WTC11 (cell line): Measurements from ENCODE around the gene PSMD14. TPM values are rescaled to one million over a fixed set of nuclear protein-coding genes. Genes with fewer than 3 reads are reported as not detected.
A peak's percentile ranks its signal among the peaks of the same experiment; 100 is the strongest.

ENCODE experiments used
- ATAC-seq: fragments of 200-7000 bp; cut with Tn5 transposase; 2 replicates; pipeline ENCODE4 v1.10.0; 2021; ENCODE audit warnings: mild to moderate bottlenecking, moderate library complexity
- CTCF ChIA-PET: fragments of 300-600 bp; sonication (Branson Sonifier 250); formaldehyde crosslinking; loops from one replicate; lab custom pipeline; 2021; ENCODE audit warnings: antibody characterized with exemption; lab: Charles Lee
- POLR2A ChIA-PET: fragments of 350-600 bp; sonication (Branson Sonifier 250); formaldehyde crosslinking; loops from one replicate; lab custom pipeline; 2021; ENCODE audit warnings: antibody characterized with exemption; lab: Charles Lee
- DNase-seq: peaks from one replicate; pipeline ENCODE4 v3.0.0; 2021; ENCODE audit warnings: low spot score
- H3K27ac Mint-ChIP-seq: 2 replicates; pipeline ENCODE4 v1.8.0; 2021; ENCODE audit warnings: mixed read lengths
- H3K27me3 Mint-ChIP-seq: 2 replicates; pipeline ENCODE4 v1.8.0; 2021; ENCODE audit warnings: low read depth, mild to moderate bottlenecking, moderate library complexity, mixed read lengths
- H3K36me3 Mint-ChIP-seq: 2 replicates; pipeline ENCODE4 v1.8.0; 2021; ENCODE audit warnings: mixed read lengths
- H3K4me1 Mint-ChIP-seq: 2 replicates; pipeline ENCODE4 v1.8.0; 2022; ENCODE audit warnings: mixed read lengths
- H3K4me3 Mint-ChIP-seq: 2 replicates; pipeline ENCODE4 v1.8.0; 2021; ENCODE audit warnings: mild to moderate bottlenecking, moderate library complexity, mixed read lengths
- H3K9me3 Mint-ChIP-seq: 2 replicates; pipeline ENCODE4 v1.8.0; 2021; ENCODE audit warnings: mixed read lengths
- ATF2 ChIP-seq: sonication (generic); formaldehyde crosslinking; IDR thresholded peaks from 2 replicates; pipeline ENCODE4 v1.8.1; 2022; ENCODE audit warnings: low read depth, missing genetic modification reagents, borderline replicate concordance
- CBFB ChIP-seq: sonication (generic); formaldehyde crosslinking; IDR thresholded peaks from 2 replicates; pipeline ENCODE4 v1.8.1; 2022; ENCODE audit warnings: mild to moderate bottlenecking, low read depth, missing genetic modification reagents
- ESRRA ChIP-seq: sonication (generic); formaldehyde crosslinking; IDR thresholded peaks from 2 replicates; pipeline ENCODE4 v1.8.1; 2022; ENCODE audit warnings: mild to moderate bottlenecking, missing genetic modification reagents, borderline replicate concordance
- FOXK1 ChIP-seq: sonication (generic); formaldehyde crosslinking; IDR thresholded peaks from 2 replicates; pipeline ENCODE4 v1.8.0; 2022; ENCODE audit warnings: mild to moderate bottlenecking, moderate library complexity, missing genetic modification reagents
- KAT7 ChIP-seq: sonication (generic); formaldehyde crosslinking; IDR thresholded peaks from 2 replicates; pipeline ENCODE4 v1.8.1; 2023; ENCODE audit warnings: missing genetic modification reagents, mild to moderate bottlenecking, borderline replicate concordance
- MXD4 ChIP-seq: fragments of 250-450 bp; sonication (Bioruptor Pico); IDR thresholded peaks from 2 replicates; pipeline ENCODE4 v1.8.0; 2021; ENCODE audit warnings: mild to moderate bottlenecking, moderate library complexity, borderline replicate concordance
- MYBL2 ChIP-seq: sonication (generic); formaldehyde crosslinking; IDR thresholded peaks from 2 replicates; pipeline ENCODE4 v1.8.1; 2023; ENCODE audit warnings: mild to moderate bottlenecking, moderate library complexity, missing genetic modification reagents
- NFYB ChIP-seq: sonication (generic); formaldehyde crosslinking; conservative IDR thresholded peaks from 2 replicates; pipeline ENCODE4 v1.8.0; 2022; ENCODE audit warnings: low read depth, missing genetic modification reagents
- NR2C2 ChIP-seq: sonication (generic); formaldehyde crosslinking; IDR thresholded peaks from 2 replicates; pipeline ENCODE4 v1.8.0; 2022; ENCODE audit warnings: mild to moderate bottlenecking, missing genetic modification reagents
- RELA ChIP-seq: sonication (generic); formaldehyde crosslinking; IDR thresholded peaks from 2 replicates; pipeline ENCODE4 v1.8.1; 2022; ENCODE audit warnings: missing genetic modification reagents, mild to moderate bottlenecking, borderline replicate concordance
- RORB ChIP-seq: fragments of 250-450 bp; sonication (Bioruptor Pico); IDR thresholded peaks from 2 replicates; pipeline ENCODE4 v1.9.0; 2021; ENCODE audit warnings: mild to moderate bottlenecking
- SP1 ChIP-seq: sonication (generic); formaldehyde crosslinking; conservative IDR thresholded peaks from 2 replicates; pipeline ENCODE4 v1.8.1; 2022; ENCODE audit warnings: missing genetic modification reagents
- TP53 ChIP-seq: sonication (generic); formaldehyde crosslinking; IDR thresholded peaks from 2 replicates; pipeline ENCODE4 v1.8.1; 2023; ENCODE audit warnings: mild to moderate bottlenecking, missing genetic modification reagents
- ZBTB21 ChIP-seq: sonication (generic); formaldehyde crosslinking; IDR thresholded peaks from 2 replicates; pipeline ENCODE4 v1.8.1; 2023; ENCODE audit warnings: mild to moderate bottlenecking, missing genetic modification reagents, borderline replicate concordance
- ZNF219 ChIP-seq: sonication (generic); formaldehyde crosslinking; IDR thresholded peaks from 2 replicates; pipeline ENCODE4 v1.8.0; 2023; ENCODE audit warnings: missing genetic modification reagents, mild to moderate bottlenecking, borderline replicate concordance
- ZNF396 ChIP-seq: fragments of 250-450 bp; sonication (Bioruptor Pico); IDR thresholded peaks from 2 replicates; pipeline ENCODE4 v1.8.0; 2021; ENCODE audit warnings: mild to moderate bottlenecking, moderate library complexity, borderline replicate concordance
- ZNF423 ChIP-seq: fragments of 250-450 bp; sonication (Bioruptor Pico); IDR thresholded peaks from 2 replicates; pipeline ENCODE4 v2.1.2; 2022; ENCODE audit warnings: mild to moderate bottlenecking, moderate library complexity
- ZNF512 ChIP-seq: sonication (generic); formaldehyde crosslinking; IDR thresholded peaks from 2 replicates; pipeline ENCODE4 v1.8.1; 2022; ENCODE audit warnings: missing genetic modification reagents, borderline replicate concordance
- total RNA-seq: library from RNA; stranded (reverse); gene quantifications from 3 replicates; pipeline ENCODE4 v1.2.3, GENCODE V29; 2021

PSMD14 gene
- total RNA-seq, 1 experiment from 2014 or later = 80.5 TPM

- Mint-ChIP-seq H3K27ac (no peak overlapping the region), H3K4me1 (peaks cover 52% of the 10 kb centered on the region), H3K9me3 (no peaks in the 10 kb centered on the region), H3K36me3 (no peaks in the 10 kb centered on the region; the same call in 1 of the 2 replicates), H3K27me3 (peaks cover 99% of the 10 kb centered on the region), H3K4me3 (peak overlapping the region; percentile 63)
- POLR2A ChIA-PET = no interaction called here
- TF ChIP-seq ZNF396 (CRISPR knock-in tag) (no peak), TP53 (no peak), ZBTB21 (CRISPR knock-in tag) (no peak), NFYB (CRISPR knock-in tag) (no peak), ZNF219 (CRISPR knock-in tag) (no peak), RORB (CRISPR knock-in tag) (no peak)
- DNase-seq = no peak
- peak; percentile 2; the same call in 1 of the 2 replicates for ATAC-seq
- CTCF ChIA-PET = no interaction called here
Observed at GRCh38 chr2:161422816-161423403, 114.7 kb downstream of the PSMD14 start.

- ATAC-seq = peak; percentile 53
- no peak overlapping the region for H3K27ac Mint-ChIP-seq
- peaks cover 45% of the 10 kb centered on the region for H3K4me1 Mint-ChIP-seq
- TF ChIP-seq RORB (CRISPR knock-in tag) = no peak
- no peak for TF ChIP-seq ESRRA (CRISPR knock-in tag)
- TF ChIP-seq RELA (CRISPR knock-in tag) = peak; percentile 60; the same call in 1 of the 2 replicates
- no peak; the same call in 1 of the 2 replicates for TF ChIP-seq ZNF512 (CRISPR knock-in tag)
- no peak for TF ChIP-seq NR2C2 (CRISPR knock-in tag)
- no peak for TF ChIP-seq ZNF423 (CRISPR knock-in tag)
- no peak for TF ChIP-seq ATF2 (CRISPR knock-in tag)
- TF ChIP-seq ZBTB21 (CRISPR knock-in tag) = no peak
- no peak for TF ChIP-seq MXD4 (CRISPR knock-in tag)
- peak; percentile 65; the same call in 1 of the 2 replicates for TF ChIP-seq KAT7 (CRISPR knock-in tag)
- no peak for TF ChIP-seq ZNF219 (CRISPR knock-in tag)
- 0 out of 2 replicates have a peak, but pooled peaks have one; percentile 22 for TF ChIP-seq TP53
- TF ChIP-seq FOXK1 (CRISPR knock-in tag) = peak; percentile 19; the same call in 1 of the 2 replicates
- TF ChIP-seq MYBL2 (CRISPR knock-in tag) = no peak
- no peak for TF ChIP-seq ZNF396 (CRISPR knock-in tag)
- 0 out of 2 replicates have a peak, but pooled peaks have one; percentile 18 for TF ChIP-seq SP1 (CRISPR knock-in tag)
- TF ChIP-seq CBFB (CRISPR knock-in tag) = no peak
- TF ChIP-seq, all 79 proteins: peak for 5
- H3K36me3 Mint-ChIP-seq = no peaks in the 10 kb centered on the region; the same call in 1 of the 2 replicates
- H3K27me3 Mint-ChIP-seq = peaks cover 99% of the 10 kb centered on the region
- ChIA-PET POLR2A (no interaction called here), CTCF (no interaction called here)
- H3K4me3 Mint-ChIP-seq = peak overlapping the region; percentile 84
- peak; percentile 53 for DNase-seq
- no peaks in the 10 kb centered on the region for H3K9me3 Mint-ChIP-seq
Observed at GRCh38 chr2:161423421-161424393, 115.5 kb downstream of the PSMD14 start.
